Epithelial cell of esophagus (primary cell): ENCODE results near the gene GSDME.

Source experiments
- DNase-seq: peaks from one replicate; pipeline ENCODE4 v3.0.0; 2010; ENCODE audit warnings: low read depth
- H3K4me3 ChIP-seq: 2 replicates; pipeline ENCODE4 v1.5.1; 2011; ENCODE audit warnings: mild to moderate bottlenecking, low read length, control low read depth
- TF ChIP-seq, protein P1 (sequence below): IDR thresholded peaks from 2 replicates; pipeline ENCODE4 v1.5.1; 2011; ENCODE audit warnings: low read depth, mild to moderate bottlenecking, low read length, control low read depth, inconsistent platforms; ENCODE audit not compliant: insufficient read depth; ENCODE audit errors: missing control alignments

Gene GSDME

DNA sequence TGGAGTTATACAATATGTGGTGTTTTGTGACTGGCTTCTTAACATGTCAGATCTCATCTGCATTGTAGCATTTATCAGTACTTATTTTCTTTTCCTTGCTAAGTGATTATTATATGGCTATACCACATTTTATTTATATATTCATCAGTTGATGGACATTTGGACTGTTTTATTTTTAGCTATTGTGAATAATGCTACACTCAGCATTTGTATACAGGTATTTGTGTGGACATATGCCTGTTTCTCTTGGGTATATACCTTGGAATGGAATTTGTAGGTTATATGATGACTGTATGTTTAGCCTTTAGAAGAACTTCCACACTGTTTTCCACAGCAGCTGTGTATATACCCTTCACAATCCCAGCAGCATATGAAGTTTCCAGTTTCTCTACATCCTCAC, 86.5 kb downstream of the GSDME start:
- TF ChIP-seq, protein P1, sequence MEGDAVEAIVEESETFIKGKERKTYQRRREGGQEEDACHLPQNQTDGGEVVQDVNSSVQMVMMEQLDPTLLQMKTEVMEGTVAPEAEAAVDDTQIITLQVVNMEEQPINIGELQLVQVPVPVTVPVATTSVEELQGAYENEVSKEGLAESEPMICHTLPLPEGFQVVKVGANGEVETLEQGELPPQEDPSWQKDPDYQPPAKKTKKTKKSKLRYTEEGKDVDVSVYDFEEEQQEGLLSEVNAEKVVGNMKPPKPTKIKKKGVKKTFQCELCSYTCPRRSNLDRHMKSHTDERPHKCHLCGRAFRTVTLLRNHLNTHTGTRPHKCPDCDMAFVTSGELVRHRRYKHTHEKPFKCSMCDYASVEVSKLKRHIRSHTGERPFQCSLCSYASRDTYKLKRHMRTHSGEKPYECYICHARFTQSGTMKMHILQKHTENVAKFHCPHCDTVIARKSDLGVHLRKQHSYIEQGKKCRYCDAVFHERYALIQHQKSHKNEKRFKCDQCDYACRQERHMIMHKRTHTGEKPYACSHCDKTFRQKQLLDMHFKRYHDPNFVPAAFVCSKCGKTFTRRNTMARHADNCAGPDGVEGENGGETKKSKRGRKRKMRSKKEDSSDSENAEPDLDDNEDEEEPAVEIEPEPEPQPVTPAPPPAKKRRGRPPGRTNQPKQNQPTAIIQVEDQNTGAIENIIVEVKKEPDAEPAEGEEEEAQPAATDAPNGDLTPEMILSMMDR, result no peak
- no peak for DNase-seq

GRCh38 chr7:24669971-24670591, 87.2 kb downstream of the GSDME start:
- DNase-seq, result no peak
- TF ChIP-seq, protein P1, result no peak
- no peak overlapping the region for H3K4me3 ChIP-seq

More for the DNA sequence above, 86.5 kb downstream of the GSDME start:
- no peak overlapping the region for H3K4me3 ChIP-seq

- H3K4me3 ChIP-seq, result no peak overlapping the region
- peak; percentile 56 for DNase-seq
- TF ChIP-seq, protein P1, result no peak
Measured at GRCh38 chr7:24668927-24669635, 88.2 kb downstream of the GSDME start.

GRCh38 chr7:24665564-24666294, 91.5 kb downstream of the GSDME start:
- DNase-seq, result peak; percentile 61
- TF ChIP-seq, protein P1, result peak; percentile 75

GRCh38 chr7:24660546-24660945, 96.7 kb downstream of the GSDME start:
- no peak overlapping the region for H3K4me3 ChIP-seq
- no peak for DNase-seq
- TF ChIP-seq, protein P1, result no peak

More at GRCh38 chr7:24665564-24666294, 91.5 kb downstream of the GSDME start:
- H3K4me3 ChIP-seq, result no peak overlapping the region

DNA sequence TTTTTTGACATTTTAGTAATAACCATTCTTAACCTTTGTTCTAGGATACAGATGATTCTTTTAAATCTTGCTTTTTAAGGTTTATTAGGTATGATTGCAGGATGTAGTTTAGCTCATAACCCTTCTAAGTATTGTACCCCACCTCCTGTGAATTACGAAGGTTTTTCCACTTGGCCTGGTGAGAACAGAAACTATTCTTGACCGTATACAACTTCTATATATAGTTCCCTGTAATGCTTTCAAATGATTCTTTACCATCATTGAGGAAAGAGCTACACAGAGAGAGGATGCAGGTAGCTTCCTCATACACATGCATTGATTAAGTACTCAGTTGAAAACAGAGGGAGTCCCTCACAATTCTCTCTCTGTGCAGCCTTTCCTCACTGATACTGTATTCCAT, 97.8 kb downstream of the GSDME start:
- no peak for DNase-seq
- no peak overlapping the region for H3K4me3 ChIP-seq
- TF ChIP-seq, protein P1, result no peak
